HEK293 (cell line): ENCODE measurements around the gene TMOD1.

Experiments used
- CTCF ChIA-PET: fragments of 350-600 bp; formaldehyde crosslinking; extraction: SDS; loops from one replicate; lab custom pipeline; 2021; ENCODE audit warnings: antibody characterized with exemption; lab: Yijun Ruan, JAX
- POLR2A ChIA-PET: fragments of 300-600 bp; formaldehyde crosslinking; extraction: SDS; loops from one replicate; lab custom pipeline; 2020; ENCODE audit warnings: antibody characterized with exemption, inconsistent platforms; lab: Yijun Ruan, JAX
- H3K27ac ChIP-seq: fragments of 200-500 bp; sonication (Bioruptor generic); 2 replicates; pipeline ENCODE4 v1.5.1; 2014; ENCODE audit warnings: low read depth, low read length, control low read depth, inconsistent platforms; ENCODE audit errors: extremely low read depth
- H3K36me3 ChIP-seq, 2 experiments: fragments of 200-500 bp in 1 of 2; sonication (Bioruptor generic) in 1 of 2; 1 replicate in 1 of 2; 2 replicates in 1 of 2; pipeline ENCODE4 v1.5.1; 2014 to 2017; ENCODE audit warnings: inconsistent platforms in 2 of 2, low read length in 2 of 2; ENCODE audit not compliant: control insufficient read depth in 2 of 2, insufficient read depth in 1 of 2
- H3K4me1 ChIP-seq: fragments of 200-500 bp; sonication (Bioruptor generic); 2 replicates; pipeline ENCODE4 v1.5.1; 2014; ENCODE audit warnings: mild to moderate bottlenecking, low read length, inconsistent platforms; ENCODE audit not compliant: control insufficient read depth, insufficient read depth
- H3K4me3 ChIP-seq: 2 replicates; pipeline ENCODE4 v1.5.1; 2011; ENCODE audit warnings: low read depth, mild to moderate bottlenecking, control low read depth, low read length, moderate library complexity
- H3K9me3 ChIP-seq: fragments of 200-500 bp; sonication (Bioruptor generic); 2 replicates; pipeline ENCODE4 v1.5.1; 2014; ENCODE audit warnings: low read depth, low read length, inconsistent platforms; ENCODE audit not compliant: control insufficient read depth, insufficient read depth
- KLF8 ChIP-seq: fragments of 450-650 bp; formaldehyde crosslinking; IDR thresholded peaks from 2 replicates; pipeline ENCODE4 v1.5.1; 2016; ENCODE audit warnings: missing biosample characterization, missing genetic modification characterization
- PRDM10 ChIP-seq: fragments of 450-650 bp; formaldehyde crosslinking; IDR thresholded peaks from 2 replicates; pipeline ENCODE4 v1.5.1; 2016; ENCODE audit warnings: missing biosample characterization, missing genetic modification characterization
- SP7 ChIP-seq: fragments of 450-650 bp; formaldehyde crosslinking; IDR thresholded peaks from 2 replicates; pipeline ENCODE4 v1.5.1; 2016; ENCODE audit warnings: missing biosample characterization, missing genetic modification characterization
- ZBTB1 ChIP-seq: fragments of 450-650 bp; formaldehyde crosslinking; IDR thresholded peaks from 2 replicates; pipeline ENCODE4 v1.5.1; 2016; ENCODE audit warnings: missing biosample characterization, missing genetic modification characterization
- ZBTB8A ChIP-seq: fragments of 450-650 bp; formaldehyde crosslinking; IDR thresholded peaks from 2 replicates; pipeline ENCODE4 v1.5.1; 2016; ENCODE audit warnings: missing biosample characterization, missing genetic modification characterization
- ZNF157 ChIP-seq: fragments of 450-650 bp; formaldehyde crosslinking; IDR thresholded peaks from 2 replicates; pipeline ENCODE4 v1.5.1; 2016; ENCODE audit warnings: missing biosample characterization, missing genetic modification characterization
- ZNF202 ChIP-seq: fragments of 450-650 bp; formaldehyde crosslinking; IDR thresholded peaks from 2 replicates; pipeline ENCODE4 v1.5.1; 2016; ENCODE audit warnings: missing biosample characterization, missing genetic modification characterization, borderline replicate concordance
- ZNF302 ChIP-seq: fragments of 450-650 bp; formaldehyde crosslinking; IDR thresholded peaks from 2 replicates; pipeline ENCODE4 v1.5.1; 2016; ENCODE audit warnings: missing biosample characterization, missing genetic modification characterization, low read depth
- ZNF335 ChIP-seq: fragments of 450-650 bp; formaldehyde crosslinking; conservative IDR thresholded peaks from 2 replicates; pipeline ENCODE4 v1.5.1; 2016; ENCODE audit warnings: missing biosample characterization, missing genetic modification characterization
- ZNF404 ChIP-seq: fragments of 450-650 bp; formaldehyde crosslinking; IDR thresholded peaks from 2 replicates; pipeline ENCODE4 v1.5.1; 2017; ENCODE audit warnings: missing biosample characterization, missing genetic modification characterization
- ZNF558 ChIP-seq: fragments of 450-650 bp; formaldehyde crosslinking; IDR thresholded peaks from 2 replicates; pipeline ENCODE4 v1.5.1; 2016; ENCODE audit warnings: missing biosample characterization, missing genetic modification characterization
- ZNF670 ChIP-seq: fragments of 450-650 bp; formaldehyde crosslinking; IDR thresholded peaks from 2 replicates; pipeline ENCODE4 v1.5.1; 2016; ENCODE audit warnings: missing biosample characterization, missing genetic modification characterization, low read depth
- ZSCAN23 ChIP-seq: fragments of 450-650 bp; formaldehyde crosslinking; IDR thresholded peaks from 2 replicates; pipeline ENCODE4 v1.5.1; 2016; ENCODE audit warnings: missing biosample characterization, missing genetic modification characterization
- TF ChIP-seq, protein P1 (sequence below): fragments of 450-650 bp; formaldehyde crosslinking; IDR thresholded peaks from 2 replicates; pipeline ENCODE4 v1.5.1; 2017; ENCODE audit warnings: missing biosample characterization, missing genetic modification characterization
- TF ChIP-seq, protein P2 (sequence below): fragments of 450-650 bp; formaldehyde crosslinking; IDR thresholded peaks from 2 replicates; pipeline ENCODE4 v1.5.1; 2017; ENCODE audit warnings: missing biosample characterization, missing genetic modification characterization
- TF ChIP-seq, protein P3 (sequence below): fragments of 450-650 bp; formaldehyde crosslinking; IDR thresholded peaks from 2 replicates; pipeline ENCODE4 v1.5.1; 2016; ENCODE audit warnings: missing biosample characterization, missing genetic modification characterization

The TMOD1 gene

DNA sequence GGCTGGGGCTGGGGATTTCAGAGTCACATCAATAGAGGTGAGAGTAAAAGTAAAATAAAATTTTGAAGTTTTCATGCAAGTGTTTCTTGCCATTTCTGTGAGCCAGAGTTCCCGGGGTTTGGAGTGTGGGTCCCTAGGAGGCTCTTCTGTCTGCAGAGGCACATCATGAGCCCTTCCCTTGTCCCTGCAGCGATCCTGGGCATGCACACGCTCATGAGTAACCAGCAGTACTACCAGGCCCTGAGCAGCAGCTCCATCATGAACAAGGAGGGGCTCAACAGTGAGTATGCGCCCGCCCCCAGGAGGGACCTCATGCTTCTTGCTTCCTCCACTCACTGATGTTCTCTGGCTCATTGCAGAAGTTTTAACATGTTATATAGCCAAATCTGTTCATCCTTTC, 61.1 kb downstream of the TMOD1 start:
- H3K4me3 ChIP-seq, result no peak overlapping the region
- POLR2A ChIA-PET, result no interaction called here
- no peaks in the 10 kb centered on the region for H3K9me3 ChIP-seq
- CTCF ChIA-PET, result interaction anchor here (0.6 to 1.2 kb wide), 4 partner anchors 36 to 703 kb away, joined by 3 read pairs; no protein-coding TSS in a partner anchor
- H3K4me1 ChIP-seq, result 0 out of 2 replicates have a peak, but pooled peaks cover 2% of the 10 kb centered on the region
- TF ChIP-seq ZNF670 (tag by site-specific recombination) (no peak), ZNF404 (tag by site-specific recombination) (no peak), SP7 (tag by site-specific recombination) (no peak), KLF8 (tag by site-specific recombination) (no peak), ZBTB8A (no peak), ZBTB1 (no peak), ZSCAN23 (tag by site-specific recombination) (no peak), ZNF558 (tag by site-specific recombination) (no peak), ZNF202 (tag by site-specific recombination) (no peak), ZNF302 (tag by site-specific recombination) (no peak)
- TF ChIP-seq, protein P1, sequence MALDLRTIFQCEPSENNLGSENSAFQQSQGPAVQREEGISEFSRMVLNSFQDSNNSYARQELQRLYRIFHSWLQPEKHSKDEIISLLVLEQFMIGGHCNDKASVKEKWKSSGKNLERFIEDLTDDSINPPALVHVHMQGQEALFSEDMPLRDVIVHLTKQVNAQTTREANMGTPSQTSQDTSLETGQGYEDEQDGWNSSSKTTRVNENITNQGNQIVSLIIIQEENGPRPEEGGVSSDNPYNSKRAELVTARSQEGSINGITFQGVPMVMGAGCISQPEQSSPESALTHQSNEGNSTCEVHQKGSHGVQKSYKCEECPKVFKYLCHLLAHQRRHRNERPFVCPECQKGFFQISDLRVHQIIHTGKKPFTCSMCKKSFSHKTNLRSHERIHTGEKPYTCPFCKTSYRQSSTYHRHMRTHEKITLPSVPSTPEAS (tag by site-specific recombination), result no peak
- TF ChIP-seq, protein P2, sequence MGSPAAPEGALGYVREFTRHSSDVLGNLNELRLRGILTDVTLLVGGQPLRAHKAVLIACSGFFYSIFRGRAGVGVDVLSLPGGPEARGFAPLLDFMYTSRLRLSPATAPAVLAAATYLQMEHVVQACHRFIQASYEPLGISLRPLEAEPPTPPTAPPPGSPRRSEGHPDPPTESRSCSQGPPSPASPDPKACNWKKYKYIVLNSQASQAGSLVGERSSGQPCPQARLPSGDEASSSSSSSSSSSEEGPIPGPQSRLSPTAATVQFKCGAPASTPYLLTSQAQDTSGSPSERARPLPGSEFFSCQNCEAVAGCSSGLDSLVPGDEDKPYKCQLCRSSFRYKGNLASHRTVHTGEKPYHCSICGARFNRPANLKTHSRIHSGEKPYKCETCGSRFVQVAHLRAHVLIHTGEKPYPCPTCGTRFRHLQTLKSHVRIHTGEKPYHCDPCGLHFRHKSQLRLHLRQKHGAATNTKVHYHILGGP (tag by site-specific recombination), result no peak
- H3K27ac ChIP-seq, result no peak overlapping the region
- peaks cover 0 to 47% of the 10 kb centered on the region in 2 experiments; a peak in 1 of 3 replicates for H3K36me3 ChIP-seq

- TF ChIP-seq, protein P3, sequence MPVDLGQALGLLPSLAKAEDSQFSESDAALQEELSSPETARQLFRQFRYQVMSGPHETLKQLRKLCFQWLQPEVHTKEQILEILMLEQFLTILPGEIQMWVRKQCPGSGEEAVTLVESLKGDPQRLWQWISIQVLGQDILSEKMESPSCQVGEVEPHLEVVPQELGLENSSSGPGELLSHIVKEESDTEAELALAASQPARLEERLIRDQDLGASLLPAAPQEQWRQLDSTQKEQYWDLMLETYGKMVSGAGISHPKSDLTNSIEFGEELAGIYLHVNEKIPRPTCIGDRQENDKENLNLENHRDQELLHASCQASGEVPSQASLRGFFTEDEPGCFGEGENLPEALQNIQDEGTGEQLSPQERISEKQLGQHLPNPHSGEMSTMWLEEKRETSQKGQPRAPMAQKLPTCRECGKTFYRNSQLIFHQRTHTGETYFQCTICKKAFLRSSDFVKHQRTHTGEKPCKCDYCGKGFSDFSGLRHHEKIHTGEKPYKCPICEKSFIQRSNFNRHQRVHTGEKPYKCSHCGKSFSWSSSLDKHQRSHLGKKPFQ, result no peak
- TF ChIP-seq ZNF335 (tag by site-specific recombination), result 0 out of 2 replicates have a peak, but pooled peaks have one; percentile 13
- no peak overlapping the region for H3K4me3 ChIP-seq
- ChIA-PET POLR2A (no interaction called here), CTCF (interaction anchor here (0.7 to 1.2 kb wide), 3 partner anchors 34 to 704 kb away, joined by 3 to 4 read pairs (median 3); no protein-coding TSS in a partner anchor)
- 0 out of 2 replicates have a peak, but pooled peaks cover 2% of the 10 kb centered on the region for H3K4me1 ChIP-seq
- no peaks in the 10 kb centered on the region for H3K9me3 ChIP-seq
- no peak overlapping the region for H3K27ac ChIP-seq
- peaks cover 0 to 57% of the 10 kb centered on the region in 2 experiments; a peak in 1 of 3 replicates for H3K36me3 ChIP-seq
Observed at GRCh38 chr9:97563458-97564135, 62.1 kb downstream of the TMOD1 start.

GRCh38 chr9:97564291-97565175, 63.1 kb downstream of the TMOD1 start:
- POLR2A ChIA-PET, result no interaction called here
- Histone ChIP-seq H3K4me3 (no peak overlapping the region), H3K27ac (no peak overlapping the region), H3K36me3 (peaks cover 0 to 67% of the 10 kb centered on the region in 2 experiments; a peak in 1 of 3 replicates), H3K9me3 (no peaks in the 10 kb centered on the region), H3K4me1 (0 out of 2 replicates have a peak, but pooled peaks cover 2% of the 10 kb centered on the region)
- TF ChIP-seq ZNF335 (tag by site-specific recombination) (no peak), PRDM10 (peak; percentile 59), ZNF157 (tag by site-specific recombination) (no peak)
- CTCF ChIA-PET, result interaction anchor here (0.6 to 1.2 kb wide), 3 partner anchors 34 to 59 kb away, joined by 3 to 5 read pairs (median 4); no protein-coding TSS in a partner anchor
